Osteocyte (in vitro differentiated cells): ENCODE data around the gene RAMACL. TPM values are rescaled to one million over a fixed set of nuclear protein-coding genes. Genes with fewer than 3 reads are reported as not detected.

ENCODE experiments used
- DNase-seq: peaks from one replicate; pipeline ENCODE4 v3.0.0; 2021; ENCODE audit warnings: mixed read lengths; ENCODE audit not compliant: unreplicated experiment; ENCODE audit errors: extremely low spot score
- H3K27ac Mint-ChIP-seq: one replicate; pipeline ENCODE4 v1.8.0; 2021; ENCODE audit warnings: mild to moderate bottlenecking, mixed read lengths; ENCODE audit not compliant: unreplicated experiment
- H3K27me3 Mint-ChIP-seq: one replicate; pipeline ENCODE4 v1.8.0; 2021; ENCODE audit warnings: mixed read lengths; ENCODE audit not compliant: unreplicated experiment
- H3K36me3 Mint-ChIP-seq: one replicate; pipeline ENCODE4 v1.8.0; 2021; ENCODE audit warnings: mixed read lengths; ENCODE audit not compliant: unreplicated experiment
- H3K4me1 Mint-ChIP-seq: one replicate; pipeline ENCODE4 v1.8.0; 2021; ENCODE audit warnings: mixed read lengths; ENCODE audit not compliant: unreplicated experiment
- H3K4me3 Mint-ChIP-seq: one replicate; pipeline ENCODE4 v1.8.0; 2021; ENCODE audit warnings: mild to moderate bottlenecking, moderate library complexity, mixed read lengths; ENCODE audit not compliant: unreplicated experiment
- H3K9me3 Mint-ChIP-seq: one replicate; pipeline ENCODE4 v1.8.0; 2021; ENCODE audit warnings: mixed read lengths; ENCODE audit not compliant: unreplicated experiment
- CTCF ChIP-seq: fragments of 200-600 bp; sonication (generic); IDR thresholded peaks from 2 replicates; pipeline ENCODE4 v1.5.0; 2021; ENCODE audit warnings: antibody characterized with exemption, mild to moderate bottlenecking, moderate library complexity
- total RNA-seq: library from RNA; stranded (reverse); gene quantifications from 2 replicates; pipeline ENCODE4 v1.2.1, GENCODE V29; 2021

Gene RAMACL
- total RNA-seq, 1 donor from 2014 or later = 3.6 TPM

- no peak for TF ChIP-seq CTCF
- Mint-ChIP-seq H3K27me3 (no peaks in the 10 kb centered on the region), H3K4me3 (no peak overlapping the region), H3K9me3 (peaks cover 5% of the 10 kb centered on the region), H3K27ac (no peak overlapping the region), H3K4me1 (peaks cover 16% of the 10 kb centered on the region), H3K36me3 (peaks cover 16% of the 10 kb centered on the region)
- DNase-seq = peak; percentile 54
These were observed 5.4 kb downstream of the RAMACL start for GRCh38 chr6:166581091-166581511.

GRCh38 chr6:166580076-166581050 is 6.1 kb downstream of the RAMACL start:
- Mint-ChIP-seq H3K36me3 (peaks cover 20% of the 10 kb centered on the region), H3K27ac (no peak overlapping the region), H3K4me3 (no peak overlapping the region), H3K27me3 (no peaks in the 10 kb centered on the region), H3K9me3 (peaks cover 6% of the 10 kb centered on the region), H3K4me1 (peaks cover 16% of the 10 kb centered on the region)
- no peak for TF ChIP-seq CTCF
- DNase-seq = peak; percentile 70

- peaks cover 22% of the 10 kb centered on the region for H3K36me3 Mint-ChIP-seq
- H3K27ac Mint-ChIP-seq = no peak overlapping the region
- H3K9me3 Mint-ChIP-seq = peaks cover 6% of the 10 kb centered on the region
- H3K27me3 Mint-ChIP-seq = no peaks in the 10 kb centered on the region
- peak; percentile 60 for DNase-seq
- H3K4me1 Mint-ChIP-seq = peaks cover 8% of the 10 kb centered on the region
- no peak for TF ChIP-seq CTCF
- no peak overlapping the region for H3K4me3 Mint-ChIP-seq
These were observed 7.1 kb downstream of the RAMACL start for GRCh38 chr6:166579237-166579850.

GRCh38 chr6:166578536-166579236 is 7.8 kb downstream of the RAMACL start:
- peaks cover 9% of the 10 kb centered on the region for H3K4me1 Mint-ChIP-seq
- peaks cover 6% of the 10 kb centered on the region for H3K9me3 Mint-ChIP-seq
- no peak overlapping the region for H3K27ac Mint-ChIP-seq
- no peak overlapping the region for H3K4me3 Mint-ChIP-seq
- no peak for TF ChIP-seq CTCF
- H3K27me3 Mint-ChIP-seq = no peaks in the 10 kb centered on the region
- peak; percentile 60 for DNase-seq
- peaks cover 20% of the 10 kb centered on the region for H3K36me3 Mint-ChIP-seq
